SK-N-SH (cell line): ENCODE results near the gene IZUMO4. TPM values are rescaled to one million over a fixed set of nuclear protein-coding genes. Genes with fewer than 3 reads are reported as not detected.
A peak's percentile ranks its signal among the peaks of the same experiment; 100 is the strongest.

Experiments used
- CTCF ChIA-PET: fragments of 300-600, 350-600 bp; formaldehyde crosslinking; extraction: SDS; loops from one replicate; lab custom pipeline; 2021; lab: Yijun Ruan, JAX
- POLR2A ChIA-PET: fragments of 350-600 bp; sonication (Branson Sonifier 250); formaldehyde crosslinking; extraction: SDS; loops from one replicate; lab custom pipeline; 2020; ENCODE audit warnings: antibody characterized with exemption, inconsistent platforms; lab: Yijun Ruan, JAX
- DNase-seq: peaks from one replicate; pipeline ENCODE4 v3.0.0; 2012
- H2AFZ ChIP-seq: fragments of 200-600 bp; sonication (generic); 2 replicates; pipeline ENCODE4 v1.8.1; 2016; ENCODE audit warnings: antibody characterized with exemption, mild to moderate bottlenecking, low read depth
- H3F3A ChIP-seq: fragments of 200-600 bp; sonication (generic); replicated peaks from 2 replicates; pipeline ENCODE3; 2016; ENCODE audit warnings: antibody characterized with exemption, mild to moderate bottlenecking; ENCODE audit not compliant: insufficient read depth
- H3K27ac ChIP-seq, 2 experiments: fragments of 200-500 bp in 1 of 2; fragments of 200-600 bp in 1 of 2; sonication (Bioruptor generic) in 1 of 2; sonication (generic), shearing (Covaris generic) in 1 of 2; 2 replicates each; pipeline versions ENCODE4 v1.5.1 to v1.6.1; 2014 to 2016; ENCODE audit warnings: low read depth in 2 of 2, inconsistent platforms in 1 of 2, low read length in 1 of 2, mild to moderate bottlenecking in 1 of 2, mixed read lengths in 1 of 2
- H3K27me3 ChIP-seq: fragments of 200-600 bp; sonication (generic), shearing (Covaris generic); 2 replicates; pipeline ENCODE4 v1.6.1; 2016; ENCODE audit warnings: mixed run types; ENCODE audit not compliant: insufficient read depth
- H3K36me3 ChIP-seq, 2 experiments: fragments of 200-500 bp in 1 of 2; fragments of 200-600 bp in 1 of 2; sonication (Bioruptor generic) in 1 of 2; sonication (generic) in 1 of 2; replicated peaks in 1 of 2; 2 replicates each; pipeline versions ENCODE3 to v1.5.1; 2014 to 2016; ENCODE audit warnings: low read length in 1 of 2, mild to moderate bottlenecking in 1 of 2; ENCODE audit not compliant: insufficient read depth in 2 of 2, control insufficient read depth in 1 of 2
- H3K4me1 ChIP-seq, 2 experiments: fragments of 200-500 bp in 1 of 2; fragments of 200-600 bp in 1 of 2; sonication (Bioruptor generic) in 1 of 2; sonication (generic), shearing (Covaris generic) in 1 of 2; 2 replicates each; pipeline versions ENCODE4 v1.5.1 to v1.6.1; 2014 to 2016; ENCODE audit warnings: low read depth in 1 of 2, low read length in 1 of 2, mixed run types in 1 of 2; ENCODE audit not compliant: insufficient read depth in 2 of 2, control insufficient read depth in 1 of 2
- H3K4me2 ChIP-seq: fragments of 200-600 bp; sonication (generic), shearing (Covaris generic); 2 replicates; pipeline ENCODE4 v1.6.1; 2017; ENCODE audit warnings: mixed run types
- H3K4me3 ChIP-seq, 2 experiments: fragments of 200-500 bp in 1 of 2; fragments of 200-600 bp in 1 of 2; sonication (Bioruptor generic) in 1 of 2; sonication (generic), shearing (Covaris generic) in 1 of 2; 2 replicates each; pipeline versions ENCODE4 v1.5.1 to v1.8.1; 2014 to 2016; ENCODE audit warnings: low read depth in 2 of 2, inconsistent platforms in 1 of 2, low read length in 1 of 2, mild to moderate bottlenecking in 1 of 2, mixed read lengths in 1 of 2, moderate library complexity in 1 of 2
- H3K79me2 ChIP-seq: fragments of 200-600 bp; sonication (generic); 2 replicates; pipeline ENCODE4 v1.8.1; 2017; ENCODE audit warnings: mild to moderate bottlenecking; ENCODE audit not compliant: insufficient read depth
- H3K9ac ChIP-seq: fragments of 200-600 bp; sonication (generic); 2 replicates; pipeline ENCODE4 v1.6.1; 2017; ENCODE audit warnings: mixed run types
- H3K9me2 ChIP-seq: fragments of 200-600 bp; sonication (generic); 2 replicates; pipeline ENCODE4 v1.6.1; 2017; ENCODE audit warnings: mixed run types
- H3K9me3 ChIP-seq: fragments of 200-600 bp; sonication (generic); 2 replicates; pipeline ENCODE4 v1.6.1; 2017; ENCODE audit warnings: mixed run types, mild to moderate bottlenecking, moderate library complexity
- H4K20me1 ChIP-seq: fragments of 200-600 bp; sonication (generic); 2 replicates; pipeline ENCODE4 v1.6.1; 2017; ENCODE audit warnings: mild to moderate bottlenecking, mixed run types; ENCODE audit not compliant: insufficient read depth
- CHD2 ChIP-seq: fragments of 150-350 bp; IDR thresholded peaks from 2 replicates; pipeline ENCODE4 v1.6.1; 2018; ENCODE audit warnings: low read length; ENCODE audit not compliant: partially characterized antibody
- EP300 ChIP-seq, 2 experiments: IDR thresholded peaks; 2 replicates each; pipeline versions ENCODE4 v1.4.0 to v1.6.1; 2012; ENCODE audit warnings: borderline replicate concordance in 1 of 2, low read depth in 1 of 2, low read length in 1 of 2
- EZH2phosphoT487 ChIP-seq: fragments of 200-600 bp; sonication (generic); IDR thresholded peaks from 2 replicates; pipeline ENCODE4 v1.6.1; 2017; ENCODE audit warnings: low read depth, mixed run types, mild to moderate bottlenecking, antibody characterized with exemption, moderate library complexity, borderline replicate concordance
- FOSL2 ChIP-seq: IDR thresholded peaks from 2 replicates; pipeline ENCODE4 v1.4.0; 2012; ENCODE audit warnings: low read depth, mild to moderate bottlenecking, moderate library complexity, borderline replicate concordance
- FOXM1 ChIP-seq: IDR thresholded peaks from 2 replicates; pipeline ENCODE4 v1.4.0; 2012; ENCODE audit warnings: low read depth, mild to moderate bottlenecking
- GATA2 ChIP-seq: sonication (generic); formaldehyde crosslinking; IDR thresholded peaks from 2 replicates; pipeline ENCODE4 v1.5.0; 2020; ENCODE audit warnings: mild to moderate bottlenecking, missing genetic modification reagents
- MXI1 ChIP-seq: IDR thresholded peaks from 2 replicates; pipeline ENCODE4 v1.6.1; 2012; ENCODE audit warnings: mild to moderate bottlenecking, low read depth, low read length, improper control_type of control experiment
- NRF1 ChIP-seq: IDR thresholded peaks from 2 replicates; pipeline ENCODE4 v1.6.1; 2012; ENCODE audit warnings: low read depth, mild to moderate bottlenecking, low read length
- RAD21 ChIP-seq: IDR thresholded peaks from 2 replicates; pipeline ENCODE4 v1.6.1; 2012; ENCODE audit warnings: mild to moderate bottlenecking, low read length
- RCOR1 ChIP-seq: fragments of 150-350 bp; IDR thresholded peaks from 2 replicates; pipeline ENCODE4 v1.6.1; 2017; ENCODE audit warnings: antibody characterized with exemption, low read length
- SMC3 ChIP-seq: IDR thresholded peaks from 2 replicates; pipeline ENCODE4 v1.6.1; 2012; ENCODE audit warnings: low read depth, low read length, improper control_type of control experiment
- TAF1 ChIP-seq: IDR thresholded peaks from 2 replicates; pipeline ENCODE4 v1.6.1; 2012; ENCODE audit warnings: low read depth, mild to moderate bottlenecking, low read length, moderate library complexity, borderline replicate concordance
- TCF12 ChIP-seq: IDR thresholded peaks from 2 replicates; pipeline ENCODE4 v1.4.0; 2012
- WGBS: methylation state at CpG from one replicate; pipeline ENCODE4 v1.1.6; 2017; ENCODE audit warnings: low lambda C conversion rate; 5-methylcytosine and 5-hydroxymethylcytosine counted together
- polyA plus RNA-seq, 3 experiments: library from polyadenylated mRNA; depleted of rRNA; stranded (reverse); fragments of >200 nt; gene quantifications; 2 replicates each; pipeline ENCODE4 v1.2.3, GENCODE V29; 2012
- TF ChIP-seq, protein P1 (sequence below): IDR thresholded peaks from 2 replicates; pipeline ENCODE4 v1.6.1; 2012; ENCODE audit warnings: mild to moderate bottlenecking, low read depth, low read length, moderate library complexity
- TF ChIP-seq, protein P2 (sequence below): fragments of 150-350 bp; IDR thresholded peaks from 2 replicates; pipeline ENCODE4 v1.6.1; 2017; ENCODE audit warnings: antibody characterized with exemption, low read length, low read depth, borderline replicate concordance
- TF ChIP-seq, protein P3 (sequence below): IDR thresholded peaks from 2 replicates; pipeline ENCODE4 v1.4.0; 2012; ENCODE audit warnings: low read depth, borderline replicate concordance

Gene IZUMO4
- polyA plus RNA-seq, 1 of the 3 experiments (the other 2 are of a cell fraction), result 4.6 TPM

GRCh38 chr19:2076526-2076944, 20.2 kb upstream of the IZUMO4 start:
- Histone ChIP-seq H3F3A (peaks cover 1% of the 10 kb centered on the region), H3K36me3 (peaks cover 18 to 20% of the 10 kb centered on the region in 2 experiments), H3K79me2 (no peaks in the 10 kb centered on the region), H3K9ac (no peak overlapping the region), H3K4me2 (no peak overlapping the region), H3K9me2 (no peaks in the 10 kb centered on the region), H3K4me3 (no peak overlapping the region), H3K27me3 (no peaks in the 10 kb centered on the region), H4K20me1 (no peaks in the 10 kb centered on the region), H3K4me1 (no peaks in the 10 kb centered on the region), H2AFZ (no peak overlapping the region), H3K27ac (no peak overlapping the region), H3K9me3 (no peaks in the 10 kb centered on the region)
- DNase-seq, result peak; percentile 14
- WGBS, result 96% methylated on average over 25 of the region's 32 CpGs
- ChIA-PET CTCF (interaction anchor here (0.9 kb wide), 1 partner anchor 147 kb away, joined by 4 read pairs; no protein-coding TSS in a partner anchor), POLR2A (no interaction called here)
- TF ChIP-seq TAF1, result no peak
- TF ChIP-seq, protein P1, sequence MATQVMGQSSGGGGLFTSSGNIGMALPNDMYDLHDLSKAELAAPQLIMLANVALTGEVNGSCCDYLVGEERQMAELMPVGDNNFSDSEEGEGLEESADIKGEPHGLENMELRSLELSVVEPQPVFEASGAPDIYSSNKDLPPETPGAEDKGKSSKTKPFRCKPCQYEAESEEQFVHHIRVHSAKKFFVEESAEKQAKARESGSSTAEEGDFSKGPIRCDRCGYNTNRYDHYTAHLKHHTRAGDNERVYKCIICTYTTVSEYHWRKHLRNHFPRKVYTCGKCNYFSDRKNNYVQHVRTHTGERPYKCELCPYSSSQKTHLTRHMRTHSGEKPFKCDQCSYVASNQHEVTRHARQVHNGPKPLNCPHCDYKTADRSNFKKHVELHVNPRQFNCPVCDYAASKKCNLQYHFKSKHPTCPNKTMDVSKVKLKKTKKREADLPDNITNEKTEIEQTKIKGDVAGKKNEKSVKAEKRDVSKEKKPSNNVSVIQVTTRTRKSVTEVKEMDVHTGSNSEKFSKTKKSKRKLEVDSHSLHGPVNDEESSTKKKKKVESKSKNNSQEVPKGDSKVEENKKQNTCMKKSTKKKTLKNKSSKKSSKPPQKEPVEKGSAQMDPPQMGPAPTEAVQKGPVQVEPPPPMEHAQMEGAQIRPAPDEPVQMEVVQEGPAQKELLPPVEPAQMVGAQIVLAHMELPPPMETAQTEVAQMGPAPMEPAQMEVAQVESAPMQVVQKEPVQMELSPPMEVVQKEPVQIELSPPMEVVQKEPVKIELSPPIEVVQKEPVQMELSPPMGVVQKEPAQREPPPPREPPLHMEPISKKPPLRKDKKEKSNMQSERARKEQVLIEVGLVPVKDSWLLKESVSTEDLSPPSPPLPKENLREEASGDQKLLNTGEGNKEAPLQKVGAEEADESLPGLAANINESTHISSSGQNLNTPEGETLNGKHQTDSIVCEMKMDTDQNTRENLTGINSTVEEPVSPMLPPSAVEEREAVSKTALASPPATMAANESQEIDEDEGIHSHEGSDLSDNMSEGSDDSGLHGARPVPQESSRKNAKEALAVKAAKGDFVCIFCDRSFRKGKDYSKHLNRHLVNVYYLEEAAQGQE, result no peak
- no peak for TF ChIP-seq RAD21
- TF ChIP-seq SMC3, result no peak
- no peak for TF ChIP-seq EP300 (IDR thresholded peaks at IDR 0.05; ENCODE audit: borderline replicate concordance in 1 of 2, low read depth in 1 of 2, low read length in 1 of 2)
- TF ChIP-seq CHD2, result no peak
- TF ChIP-seq, protein P2, sequence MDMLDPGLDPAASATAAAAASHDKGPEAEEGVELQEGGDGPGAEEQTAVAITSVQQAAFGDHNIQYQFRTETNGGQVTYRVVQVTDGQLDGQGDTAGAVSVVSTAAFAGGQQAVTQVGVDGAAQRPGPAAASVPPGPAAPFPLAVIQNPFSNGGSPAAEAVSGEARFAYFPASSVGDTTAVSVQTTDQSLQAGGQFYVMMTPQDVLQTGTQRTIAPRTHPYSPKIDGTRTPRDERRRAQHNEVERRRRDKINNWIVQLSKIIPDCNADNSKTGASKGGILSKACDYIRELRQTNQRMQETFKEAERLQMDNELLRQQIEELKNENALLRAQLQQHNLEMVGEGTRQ, result no peak
- TF ChIP-seq RCOR1, result no peak
- no peak for TF ChIP-seq FOXM1
- no peak for TF ChIP-seq NRF1
- TF ChIP-seq, protein P3, sequence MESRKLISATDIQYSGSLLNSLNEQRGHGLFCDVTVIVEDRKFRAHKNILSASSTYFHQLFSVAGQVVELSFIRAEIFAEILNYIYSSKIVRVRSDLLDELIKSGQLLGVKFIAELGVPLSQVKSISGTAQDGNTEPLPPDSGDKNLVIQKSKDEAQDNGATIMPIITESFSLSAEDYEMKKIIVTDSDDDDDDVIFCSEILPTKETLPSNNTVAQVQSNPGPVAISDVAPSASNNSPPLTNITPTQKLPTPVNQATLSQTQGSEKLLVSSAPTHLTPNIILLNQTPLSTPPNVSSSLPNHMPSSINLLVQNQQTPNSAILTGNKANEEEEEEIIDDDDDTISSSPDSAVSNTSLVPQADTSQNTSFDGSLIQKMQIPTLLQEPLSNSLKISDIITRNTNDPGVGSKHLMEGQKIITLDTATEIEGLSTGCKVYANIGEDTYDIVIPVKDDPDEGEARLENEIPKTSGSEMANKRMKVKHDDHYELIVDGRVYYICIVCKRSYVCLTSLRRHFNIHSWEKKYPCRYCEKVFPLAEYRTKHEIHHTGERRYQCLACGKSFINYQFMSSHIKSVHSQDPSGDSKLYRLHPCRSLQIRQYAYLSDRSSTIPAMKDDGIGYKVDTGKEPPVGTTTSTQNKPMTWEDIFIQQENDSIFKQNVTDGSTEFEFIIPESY, result no peak
- TF ChIP-seq EZH2phosphoT487, result no peak
- no peak for TF ChIP-seq FOSL2
- no peak for TF ChIP-seq TCF12
- no peak for TF ChIP-seq GATA2
- no peak for TF ChIP-seq MXI1
